Cortex of kidney (tissue), 1 donor: Measurements from ENCODE around the gene THRA.

ENCODE experiments used
- DNase-seq: peaks from one replicate; lab custom pipeline; 2025; lab: John Stamatoyannopoulos, UW

The THRA gene

DNA sequence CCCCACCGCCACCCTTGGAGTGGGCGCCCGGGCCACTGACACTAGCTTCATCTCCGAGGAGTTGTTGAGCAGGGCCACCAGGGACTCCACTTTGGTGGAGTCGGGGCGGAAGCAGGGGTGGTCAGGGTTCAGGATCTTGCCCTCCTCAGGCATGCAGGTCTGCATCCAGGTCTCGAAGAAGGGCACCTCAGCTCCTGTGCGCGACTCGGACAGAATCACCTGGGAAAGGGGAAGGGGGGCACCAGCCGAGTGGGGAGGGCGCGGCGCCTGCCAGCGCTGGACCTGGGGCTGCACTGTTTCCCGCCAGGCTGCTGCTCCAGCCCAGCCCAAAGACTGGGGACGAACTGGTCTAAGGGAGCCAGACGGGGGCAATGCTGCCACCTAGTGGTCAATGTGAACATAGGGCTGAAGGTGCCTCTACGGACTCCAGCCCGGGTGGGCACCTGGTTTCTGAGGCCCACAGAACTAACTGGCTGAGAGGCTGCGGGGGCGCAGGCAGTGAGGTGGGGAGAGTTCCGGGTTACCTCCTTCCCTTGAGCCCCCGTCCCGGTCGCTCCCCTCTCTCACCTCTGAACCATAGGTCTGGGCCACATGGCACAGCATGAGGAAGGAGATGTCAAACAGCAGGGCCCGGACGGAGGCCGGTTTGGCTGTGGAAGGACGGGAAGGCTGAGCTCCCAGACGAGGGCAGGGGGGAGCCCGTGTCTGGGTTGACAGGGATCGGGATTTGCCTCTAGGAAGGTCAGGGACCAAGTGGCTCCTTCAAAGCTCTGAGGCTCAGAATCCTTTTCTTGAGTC, 35.8 kb upstream of the THRA start:
- no peak for DNase-seq

DNA sequence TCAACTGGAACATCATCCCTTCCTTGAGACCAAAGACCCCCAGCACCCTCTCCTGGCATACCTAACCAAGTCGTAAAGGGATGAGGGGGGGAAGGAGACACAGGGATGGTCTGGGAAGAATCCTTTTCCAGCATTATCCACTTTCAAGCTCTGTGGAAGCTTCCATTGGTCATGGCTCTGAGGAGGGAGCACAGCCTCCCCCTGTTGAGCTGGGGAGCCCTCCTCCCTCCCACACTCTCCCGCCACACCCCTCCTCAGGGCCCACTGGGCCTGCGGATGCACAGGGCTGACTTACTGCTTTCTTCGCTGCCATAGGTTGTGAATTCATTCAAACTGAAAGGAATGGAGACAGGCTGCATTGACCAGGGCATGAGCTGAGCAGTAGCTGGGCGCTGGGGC, 35.2 kb upstream of the THRA start:
- no peak for DNase-seq

DNA sequence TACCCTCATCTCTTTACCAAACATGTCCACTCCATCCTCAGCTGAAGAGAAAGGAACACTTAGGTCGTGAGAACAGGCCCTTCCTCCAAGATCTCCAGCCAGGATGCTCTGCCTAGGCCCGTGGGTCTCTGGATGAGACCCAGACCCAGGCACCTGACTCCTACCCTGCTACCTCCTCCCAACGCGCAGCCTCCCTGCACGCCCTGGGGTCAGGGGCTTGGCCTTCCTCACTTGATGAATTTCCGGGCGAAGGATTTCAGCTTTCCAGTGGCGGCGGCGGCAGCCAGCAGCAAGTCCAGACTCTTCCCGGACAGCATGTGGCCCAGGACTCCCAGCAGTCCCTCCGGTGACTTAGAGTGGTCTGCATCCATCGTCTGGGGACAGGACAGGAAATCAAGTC, 34.2 kb upstream of the THRA start:
- no peak for DNase-seq

DNA sequence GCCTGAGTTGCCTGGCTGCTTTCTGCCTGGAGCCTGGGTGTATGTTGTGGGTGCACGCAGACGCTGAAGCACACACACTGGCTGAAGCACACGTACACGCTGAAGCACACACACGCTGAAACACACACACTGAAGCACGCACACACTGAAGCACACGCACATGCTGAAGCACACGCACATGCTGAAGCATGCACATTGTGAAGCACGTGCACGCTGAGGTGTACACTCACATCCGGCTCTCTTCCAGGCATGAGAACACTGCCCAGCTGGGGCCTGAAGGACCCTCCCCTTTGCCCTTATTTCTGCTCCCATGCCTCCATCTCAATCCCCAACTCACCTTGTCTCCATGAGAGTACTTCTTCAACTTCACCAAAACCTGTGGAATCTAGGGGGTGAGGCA, 31.1 kb upstream of the THRA start:
- no peak for DNase-seq

- DNase-seq, result no peak
These were observed 30.1 kb upstream of the THRA start for GRCh38 chr17:40032322-40033320.

DNA sequence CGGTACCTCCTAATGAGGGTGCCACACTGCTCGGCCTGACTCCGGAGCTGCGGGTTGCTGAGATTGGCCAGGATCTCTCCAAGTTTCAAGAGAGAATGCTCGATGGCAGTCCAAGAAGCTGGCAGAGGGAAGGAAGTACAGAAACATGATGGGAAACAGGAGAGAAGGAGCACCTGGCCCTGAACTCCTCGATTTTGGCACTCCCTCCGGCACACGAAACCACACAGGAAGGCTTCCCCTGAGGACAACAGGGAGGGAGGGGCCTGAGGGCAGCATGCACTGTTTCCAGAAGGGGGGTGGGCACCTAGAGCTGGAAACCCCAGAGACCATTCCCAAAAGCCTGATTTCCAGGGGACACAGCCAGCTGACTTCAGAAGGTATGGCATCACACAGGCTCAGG, 29.4 kb upstream of the THRA start:
- no peak for DNase-seq

- DNase-seq, result no peak
These were observed 28.2 kb upstream of the THRA start for GRCh38 chr17:40034426-40035161.

DNA sequence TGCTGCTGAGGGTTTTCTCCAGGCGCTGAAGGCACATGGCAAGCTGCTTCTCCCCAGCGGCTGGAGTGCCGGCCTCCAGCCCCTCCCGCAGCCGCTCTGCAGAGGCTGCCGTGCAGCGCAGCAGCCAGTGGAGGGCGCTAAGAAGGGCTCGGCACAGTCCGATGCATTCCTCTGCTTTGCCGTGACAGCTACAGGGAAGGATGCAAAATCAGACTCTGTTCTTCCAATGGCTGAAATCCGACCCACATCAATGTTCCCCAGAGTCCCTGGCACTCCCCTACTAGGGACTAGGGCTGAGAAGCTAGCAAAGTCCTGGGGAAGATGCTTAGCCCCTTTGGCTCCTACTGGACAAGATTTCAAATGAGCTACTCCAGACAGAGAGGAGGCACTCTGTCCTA, 27.6 kb upstream of the THRA start:
- DNase-seq, result no peak

- DNase-seq, result no peak
These were observed 23.8 kb upstream of the THRA start for GRCh38 chr17:40038882-40039513.

- DNase-seq, result no peak
These were observed 21.6 kb upstream of the THRA start for GRCh38 chr17:40041196-40041595.

- no peak for DNase-seq
These were observed 6.3 kb upstream of the THRA start for GRCh38 chr17:40056379-40057015.

DNA sequence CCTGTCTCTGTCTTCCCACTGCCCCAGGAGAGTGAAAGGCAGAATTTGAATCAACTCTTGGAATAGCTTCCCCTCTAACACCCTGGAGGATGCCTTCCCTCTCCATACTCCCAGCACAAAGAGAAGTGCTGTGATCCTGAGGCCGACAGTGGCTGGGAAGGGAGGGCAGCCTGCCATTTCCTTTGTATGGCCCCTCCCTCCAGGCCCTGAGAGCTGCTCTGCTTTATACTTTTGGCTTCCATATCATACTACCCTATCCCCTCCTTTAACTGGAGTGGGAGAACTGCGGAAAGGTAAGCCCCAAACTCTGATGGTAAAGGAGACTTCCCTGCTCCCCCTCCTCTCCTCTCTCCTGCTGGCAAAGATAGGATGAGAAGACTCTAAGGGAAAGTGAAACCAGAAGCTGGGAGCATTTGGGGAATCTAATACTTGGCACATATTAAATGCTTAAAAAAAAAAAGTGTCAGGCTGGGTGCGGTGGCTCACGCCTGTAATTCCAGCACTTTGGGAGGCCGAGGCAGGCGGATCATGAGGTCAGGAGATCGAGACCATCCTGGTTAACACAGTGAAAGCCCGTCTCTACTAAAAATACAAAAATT, 4.5 kb upstream of the THRA start:
- DNase-seq, result no peak

DNA sequence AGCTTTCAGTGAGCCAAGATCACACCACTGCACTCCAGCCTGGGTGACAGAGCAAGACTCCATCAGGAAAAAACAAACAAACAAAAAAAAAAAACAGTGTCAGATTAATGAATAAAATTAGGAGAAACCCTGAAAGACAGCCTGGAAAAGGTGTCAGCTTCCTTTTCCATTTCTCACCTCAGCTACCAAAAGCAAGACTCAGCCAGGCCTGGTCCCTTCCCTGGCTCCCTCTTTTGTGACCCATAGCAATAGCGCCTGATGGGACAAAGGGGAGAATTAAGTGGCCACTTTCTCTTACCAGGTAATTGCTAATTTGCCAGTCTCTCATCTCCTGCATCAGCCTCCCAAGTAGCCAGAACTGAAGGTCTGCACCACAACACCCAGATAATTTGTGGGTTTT, 3.9 kb upstream of the THRA start:
- DNase-seq, result no peak

DNA sequence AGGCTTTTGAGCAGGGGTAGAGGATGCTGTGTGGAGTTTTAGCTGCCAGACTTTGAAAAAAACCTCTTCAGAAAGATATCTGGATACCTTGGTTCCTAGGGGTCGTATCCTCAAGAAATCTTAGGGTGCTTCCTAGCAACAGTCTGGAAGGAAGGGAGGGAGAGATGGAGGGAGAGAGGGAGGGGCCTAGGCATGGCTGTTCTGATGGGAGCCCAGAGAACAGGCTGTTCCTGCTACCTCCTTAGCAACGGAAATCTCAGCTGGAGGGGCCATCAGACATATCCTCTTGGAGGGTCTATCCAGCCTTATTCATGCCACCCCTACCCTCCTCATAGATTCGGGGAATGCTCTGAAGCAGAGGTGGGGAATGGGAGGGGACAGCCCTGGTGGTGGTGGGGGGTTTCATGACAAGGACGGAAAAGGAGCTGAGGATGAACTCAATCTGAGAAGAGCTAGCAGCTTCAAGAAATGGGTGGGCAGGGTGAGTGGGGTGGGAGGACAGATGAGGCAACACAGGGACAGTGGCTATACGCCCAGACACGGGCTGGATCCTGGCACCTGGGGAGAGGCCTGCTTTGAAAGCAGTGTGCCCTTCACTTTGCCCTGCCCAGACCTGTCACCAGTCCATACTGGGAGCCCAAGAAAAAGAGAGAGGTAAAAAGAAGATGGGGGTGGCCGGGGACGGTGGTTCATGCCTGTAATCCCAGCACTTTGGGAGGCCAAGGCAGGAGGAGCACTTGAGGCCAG, 2.9 kb upstream of the THRA start:
- DNase-seq, result no peak

- no peak for DNase-seq
These were observed 1.7 kb upstream of the THRA start for GRCh38 chr17:40060887-40061608.

- DNase-seq, result no peak
These were observed 1.1 kb upstream of the THRA start for GRCh38 chr17:40061609-40062038.

GRCh38 chr17:40063187-40063771, 514 bp downstream of the THRA start:
- DNase-seq, result no peak

DNA sequence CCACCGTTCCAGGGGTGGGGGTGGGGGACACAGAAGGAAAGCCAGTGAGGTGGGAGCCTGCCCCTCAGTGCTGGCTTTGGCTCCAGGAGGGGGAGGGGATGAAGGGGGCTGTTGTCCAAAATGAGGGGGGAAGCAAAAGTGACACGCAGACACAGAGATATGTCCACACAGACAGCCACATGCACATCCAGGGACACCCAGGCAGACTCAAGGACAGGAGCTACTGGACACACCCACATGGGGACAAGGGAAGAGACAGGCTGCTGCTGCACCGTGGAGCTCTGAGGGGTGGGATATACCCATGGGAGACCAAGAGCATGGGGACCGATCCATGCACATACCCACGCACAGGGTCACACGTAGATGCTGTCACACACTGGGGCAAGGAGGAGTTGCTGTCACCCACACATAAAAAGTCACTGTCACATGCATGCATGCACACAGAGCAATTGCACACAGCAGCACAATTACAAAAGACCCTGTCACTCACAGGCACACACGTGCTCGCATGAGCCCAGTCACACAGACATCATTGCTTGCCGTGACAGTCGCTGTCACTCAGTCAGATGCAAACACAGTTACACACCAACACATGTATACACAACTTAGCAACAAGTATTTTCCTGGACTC, 1.3 kb downstream of the THRA start:
- DNase-seq, result no peak
